Brain microvascular endothelial cell (primary cell): Measurements from ENCODE around the gene MPPED2.

ENCODE experiments used
- DNase-seq: peaks from one replicate; pipeline ENCODE4 v3.0.0-alpha.2; 2020
- H3K27ac ChIP-seq: fragments of 250-450 bp; sonication (Bioruptor Pico); 2 replicates; pipeline ENCODE4 v1.5.1; 2020; ENCODE audit warnings: mild to moderate bottlenecking, moderate library complexity
- H3K27me3 ChIP-seq: fragments of 250-450 bp; sonication (Bioruptor Pico); replicated peaks from 2 replicates; pipeline ENCODE4 v1.5.1; 2020; ENCODE audit warnings: mild to moderate bottlenecking
- H3K36me3 ChIP-seq: fragments of 250-450 bp; sonication (Bioruptor Pico); replicated peaks from 2 replicates; pipeline ENCODE4 v1.5.1; 2020; ENCODE audit warnings: mild to moderate bottlenecking
- H3K4me3 ChIP-seq: 2 replicates; pipeline ENCODE4 v1.5.1; 2011; ENCODE audit warnings: low read depth, mild to moderate bottlenecking, control low read depth, low read length, moderate library complexity
- in situ Hi-C: cut with HindIII; loops from 2 replicates; pipeline ENCODE4 v1.10.0; 2017; ENCODE audit warnings: low sequenced_read_pairs, low pct_ligation_motif_present
- TF ChIP-seq, protein P1 (sequence below): IDR thresholded peaks from 2 replicates; pipeline ENCODE4 v1.5.1; 2011; ENCODE audit warnings: low read depth, mild to moderate bottlenecking, moderate library complexity, low read length, control low read depth, inconsistent platforms; ENCODE audit errors: missing control alignments

The MPPED2 gene

DNA sequence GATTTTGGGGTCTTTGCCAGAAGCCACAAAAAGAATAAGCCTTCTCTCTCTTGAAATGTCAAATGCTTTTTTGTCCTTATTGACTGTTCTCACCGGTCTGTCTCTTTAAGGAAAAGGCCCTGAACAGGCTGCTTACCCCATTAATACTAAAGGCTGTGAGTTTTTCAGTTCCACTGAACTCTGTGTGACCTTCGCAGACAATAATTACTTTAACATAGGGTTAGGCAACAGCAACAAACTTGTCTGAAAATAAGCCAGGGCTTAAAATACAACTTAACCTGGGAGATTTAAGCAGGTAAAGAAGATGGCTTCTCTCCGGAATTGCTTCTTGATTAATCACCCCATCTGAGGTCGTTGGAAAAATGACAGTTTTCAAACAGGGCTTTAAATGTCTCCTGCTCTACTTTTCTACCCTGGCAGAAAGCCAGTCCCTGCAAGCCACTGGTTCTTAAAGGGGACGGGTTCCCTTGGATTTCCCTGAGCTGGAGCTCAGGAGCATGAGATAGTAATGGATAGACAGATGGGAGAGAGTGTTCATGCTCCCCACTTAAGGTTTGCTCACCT is 193.8 kb downstream of the MPPED2 start:
- in situ Hi-C loops, result no loop called here
- no peak overlapping the region for H3K4me3 ChIP-seq
- no peak overlapping the region for H3K27ac ChIP-seq
- no peaks in the 10 kb centered on the region for H3K27me3 ChIP-seq
- H3K36me3 ChIP-seq, result no peaks in the 10 kb centered on the region
- DNase-seq, result no peak
- TF ChIP-seq, protein P1, sequence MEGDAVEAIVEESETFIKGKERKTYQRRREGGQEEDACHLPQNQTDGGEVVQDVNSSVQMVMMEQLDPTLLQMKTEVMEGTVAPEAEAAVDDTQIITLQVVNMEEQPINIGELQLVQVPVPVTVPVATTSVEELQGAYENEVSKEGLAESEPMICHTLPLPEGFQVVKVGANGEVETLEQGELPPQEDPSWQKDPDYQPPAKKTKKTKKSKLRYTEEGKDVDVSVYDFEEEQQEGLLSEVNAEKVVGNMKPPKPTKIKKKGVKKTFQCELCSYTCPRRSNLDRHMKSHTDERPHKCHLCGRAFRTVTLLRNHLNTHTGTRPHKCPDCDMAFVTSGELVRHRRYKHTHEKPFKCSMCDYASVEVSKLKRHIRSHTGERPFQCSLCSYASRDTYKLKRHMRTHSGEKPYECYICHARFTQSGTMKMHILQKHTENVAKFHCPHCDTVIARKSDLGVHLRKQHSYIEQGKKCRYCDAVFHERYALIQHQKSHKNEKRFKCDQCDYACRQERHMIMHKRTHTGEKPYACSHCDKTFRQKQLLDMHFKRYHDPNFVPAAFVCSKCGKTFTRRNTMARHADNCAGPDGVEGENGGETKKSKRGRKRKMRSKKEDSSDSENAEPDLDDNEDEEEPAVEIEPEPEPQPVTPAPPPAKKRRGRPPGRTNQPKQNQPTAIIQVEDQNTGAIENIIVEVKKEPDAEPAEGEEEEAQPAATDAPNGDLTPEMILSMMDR, result no peak

GRCh38 chr11:30388957-30389356 is 197.2 kb downstream of the MPPED2 start:
- DNase-seq, result no peak
- H3K36me3 ChIP-seq, result no peaks in the 10 kb centered on the region
- no peaks in the 10 kb centered on the region for H3K27me3 ChIP-seq
- no peak overlapping the region for H3K27ac ChIP-seq
- TF ChIP-seq, protein P1, result no peak
- no peak overlapping the region for H3K4me3 ChIP-seq
- in situ Hi-C loops, result no loop called here

GRCh38 chr11:30387891-30388861 is 198.0 kb downstream of the MPPED2 start:
- Histone ChIP-seq H3K36me3 (no peaks in the 10 kb centered on the region), H3K4me3 (no peak overlapping the region), H3K27me3 (no peaks in the 10 kb centered on the region), H3K27ac (no peak overlapping the region)
- in situ Hi-C loops, result no loop called here
- TF ChIP-seq, protein P1, result no peak
- no peak for DNase-seq

GRCh38 chr11:30381879-30382278 is 204.3 kb downstream of the MPPED2 start:
- in situ Hi-C loops, result no loop called here
- DNase-seq, result no peak

DNA sequence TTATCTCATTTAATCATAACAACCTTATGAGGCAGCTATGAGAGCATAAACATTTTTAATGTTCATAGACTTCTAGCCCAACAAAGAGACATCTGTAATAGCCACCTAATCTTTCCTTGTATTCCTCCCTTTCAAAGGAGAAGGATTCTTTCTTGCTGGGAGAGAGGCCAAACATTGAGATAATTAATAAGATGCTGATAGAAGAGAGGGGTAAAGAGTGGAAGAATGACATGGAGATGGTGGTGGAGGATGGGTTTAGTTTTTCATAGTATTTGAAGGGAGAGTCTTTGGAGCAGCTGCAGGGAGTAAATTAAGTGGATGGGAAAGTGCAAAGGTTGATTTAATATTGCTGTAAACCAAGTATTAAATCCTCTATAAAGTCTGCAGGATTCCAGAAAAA is 205.3 kb downstream of the MPPED2 start:
- Histone ChIP-seq H3K27me3 (no peaks in the 10 kb centered on the region), H3K27ac (no peak overlapping the region), H3K4me3 (no peak overlapping the region), H3K36me3 (no peaks in the 10 kb centered on the region)
- DNase-seq, result no peak
- TF ChIP-seq, protein P1, result no peak
- in situ Hi-C loops, result no loop called here

More at GRCh38 chr11:30381879-30382278, 204.3 kb downstream of the MPPED2 start:
- no peaks in the 10 kb centered on the region for H3K27me3 ChIP-seq
- TF ChIP-seq, protein P1, result no peak
- H3K4me3 ChIP-seq, result no peak overlapping the region
- no peaks in the 10 kb centered on the region for H3K36me3 ChIP-seq
- no peak overlapping the region for H3K27ac ChIP-seq
